A673 (cell line): ENCODE results near the gene ANKRD2. TPM values are rescaled to one million over a fixed set of nuclear protein-coding genes. Genes with fewer than 3 reads are reported as not detected.

Source experiments
- BruUV-seq: library from RNA; stranded (reverse); fragments of 400-500 nt; replicated peaks from 2 replicates; lab custom pipeline; 2021; lab: Mats Ljungman, UMichigan
- CTCF ChIA-PET: fragments of 300-600 bp; sonication (Branson Sonifier 250); formaldehyde crosslinking; loops from one replicate; lab custom pipeline; 2022; ENCODE audit warnings: antibody characterized with exemption; lab: Charles Lee
- POLR2A ChIA-PET: fragments of 300-600 bp; sonication (Branson Sonifier 250); formaldehyde crosslinking; loops from one replicate; lab custom pipeline; 2022; ENCODE audit warnings: antibody characterized with exemption; ENCODE audit not compliant: low non-redundant PET; lab: Charles Lee
- DNase-seq: peaks from one replicate; pipeline ENCODE4 v3.0.0-alpha.2; 2015; ENCODE audit warnings: low spot score
- H3K27ac ChIP-seq: fragments of 200-600 bp; sonication (generic); 2 replicates; pipeline ENCODE4 v1.5.1; 2016; ENCODE audit warnings: mixed run types, low read depth, mild to moderate bottlenecking, mixed read lengths, antibody characterized with exemption, low read length; ENCODE audit not compliant: poor library complexity, severe bottlenecking
- H3K27me3 ChIP-seq: fragments of 200-600 bp; sonication (generic); replicated peaks from 2 replicates; pipeline ENCODE4 v1.6.1; 2017; ENCODE audit warnings: mixed run types, low read depth, mild to moderate bottlenecking, mixed read lengths, antibody characterized with exemption, low read length; ENCODE audit not compliant: insufficient read depth, poor library complexity
- H3K36me3 ChIP-seq: fragments of 200-600 bp; sonication (generic); 2 replicates; pipeline ENCODE4 v1.6.1; 2016; ENCODE audit warnings: mixed run types, mild to moderate bottlenecking, mixed read lengths, antibody characterized with exemption, low read length; ENCODE audit not compliant: insufficient read depth, poor library complexity, severe bottlenecking
- H3K4me1 ChIP-seq: fragments of 200-600 bp; sonication (generic); 2 replicates; pipeline ENCODE4 v1.6.1; 2017; ENCODE audit warnings: mixed run types, mild to moderate bottlenecking, mixed read lengths, antibody characterized with exemption, low read length; ENCODE audit not compliant: insufficient read depth, poor library complexity, severe bottlenecking
- H3K4me3 ChIP-seq: fragments of 200-600 bp; sonication (generic); 2 replicates; pipeline ENCODE4 v1.5.1; 2016; ENCODE audit warnings: low read depth, mixed run types, mild to moderate bottlenecking, mixed read lengths, low read length; ENCODE audit not compliant: poor library complexity, severe bottlenecking
- H3K9me3 ChIP-seq: fragments of 200-600 bp; sonication (generic); 2 replicates; pipeline ENCODE4 v1.6.1; 2016; ENCODE audit warnings: mixed run types, low read depth, mild to moderate bottlenecking, mixed read lengths, antibody characterized with exemption, low read length; ENCODE audit not compliant: poor library complexity, severe bottlenecking
- EZH2 ChIP-seq: fragments of 200-600 bp; sonication (generic); IDR thresholded peaks from 2 replicates; pipeline ENCODE4 v1.6.1; 2017; ENCODE audit warnings: borderline replicate concordance, low read depth, mild to moderate bottlenecking, mixed read lengths, antibody characterized with exemption, low read length; ENCODE audit not compliant: poor library complexity, severe bottlenecking
- intact Hi-C: fragments of 100-400 bp; cut with micrococcal nuclease; formaldehyde crosslinking; loops from one replicate; pipeline ENCODE4 v1.10.0; 2022; ENCODE audit not compliant: unreplicated experiment
- total RNA-seq: library from RNA; stranded (reverse); gene quantifications from 2 replicates; pipeline ENCODE4 v1.2.3, GENCODE V29; 2021
- TF ChIP-seq, protein P1 (sequence below): fragments of 300-800, 200-600 bp; sonication (generic); conservative IDR thresholded peaks from 2 replicates; pipeline ENCODE4 v1.5.1; 2017; ENCODE audit warnings: low read depth, mild to moderate bottlenecking, antibody characterized with exemption, low read length, moderate library complexity, mixed read lengths

The ANKRD2 gene
- total RNA-seq, 1 experiment from 2014 or later: not detected

DNA sequence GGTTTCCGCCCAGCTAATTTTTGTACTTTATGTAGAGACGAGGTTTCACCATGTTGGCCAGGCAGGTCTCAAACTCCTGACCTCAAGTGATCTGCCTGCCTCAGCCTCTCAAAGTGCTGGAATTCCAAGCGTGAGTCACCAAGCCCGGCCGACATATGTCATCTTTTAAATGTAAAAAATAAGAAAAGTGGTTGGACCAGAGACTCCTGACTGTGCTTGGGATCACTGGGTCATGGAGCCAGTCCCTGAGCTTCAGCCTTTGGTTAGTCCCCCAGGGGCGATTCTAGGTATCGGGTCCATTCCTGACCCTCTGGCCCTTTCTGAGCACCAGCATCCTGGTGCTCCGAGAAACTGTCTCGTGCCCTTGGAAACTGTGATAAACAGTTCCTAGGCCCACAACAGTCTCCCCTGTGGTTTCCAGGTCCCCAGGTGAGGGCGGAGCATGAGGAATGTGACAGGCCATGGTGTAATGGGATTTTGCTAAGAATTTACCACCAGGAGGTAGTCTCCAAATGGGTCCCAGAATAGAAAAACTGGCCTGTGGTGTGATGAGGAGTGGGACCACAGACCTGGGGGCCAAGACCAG is 41.1 kb upstream of the ANKRD2 start:
- no peaks in the 10 kb centered on the region for H3K36me3 ChIP-seq
- H3K27ac ChIP-seq: no peak overlapping the region
- no peaks in the 10 kb centered on the region for H3K4me1 ChIP-seq
- intact Hi-C loops: no loop called here
- ChIA-PET POLR2A (no interaction called here), CTCF (no interaction called here)
- H3K27me3 ChIP-seq: no peaks in the 10 kb centered on the region
- no peak overlapping the region for H3K4me3 ChIP-seq
- DNase-seq: no peak
- no peaks in the 10 kb centered on the region for H3K9me3 ChIP-seq
- TF ChIP-seq, protein P1, sequence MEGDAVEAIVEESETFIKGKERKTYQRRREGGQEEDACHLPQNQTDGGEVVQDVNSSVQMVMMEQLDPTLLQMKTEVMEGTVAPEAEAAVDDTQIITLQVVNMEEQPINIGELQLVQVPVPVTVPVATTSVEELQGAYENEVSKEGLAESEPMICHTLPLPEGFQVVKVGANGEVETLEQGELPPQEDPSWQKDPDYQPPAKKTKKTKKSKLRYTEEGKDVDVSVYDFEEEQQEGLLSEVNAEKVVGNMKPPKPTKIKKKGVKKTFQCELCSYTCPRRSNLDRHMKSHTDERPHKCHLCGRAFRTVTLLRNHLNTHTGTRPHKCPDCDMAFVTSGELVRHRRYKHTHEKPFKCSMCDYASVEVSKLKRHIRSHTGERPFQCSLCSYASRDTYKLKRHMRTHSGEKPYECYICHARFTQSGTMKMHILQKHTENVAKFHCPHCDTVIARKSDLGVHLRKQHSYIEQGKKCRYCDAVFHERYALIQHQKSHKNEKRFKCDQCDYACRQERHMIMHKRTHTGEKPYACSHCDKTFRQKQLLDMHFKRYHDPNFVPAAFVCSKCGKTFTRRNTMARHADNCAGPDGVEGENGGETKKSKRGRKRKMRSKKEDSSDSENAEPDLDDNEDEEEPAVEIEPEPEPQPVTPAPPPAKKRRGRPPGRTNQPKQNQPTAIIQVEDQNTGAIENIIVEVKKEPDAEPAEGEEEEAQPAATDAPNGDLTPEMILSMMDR: no peak
- TF ChIP-seq EZH2: no peak
- BruUV-seq: no TSS peak

- no peaks in the 10 kb centered on the region for H3K4me1 ChIP-seq
- no peaks in the 10 kb centered on the region for H3K27me3 ChIP-seq
- CTCF ChIA-PET: interaction anchor here (0.7 to 1.4 kb wide), 3 partner anchors 8 to 81 kb away, joined by 3 to 5 read pairs (median 5); no protein-coding TSS in a partner anchor
- no peaks in the 10 kb centered on the region for H3K9me3 ChIP-seq
- no TSS peak for BruUV-seq
- TF ChIP-seq, protein P1: no peak
- TF ChIP-seq EZH2: no peak
- no peak for DNase-seq
- intact Hi-C loops: no loop called here
- H3K4me3 ChIP-seq: no peak overlapping the region
- H3K36me3 ChIP-seq: no peaks in the 10 kb centered on the region
- POLR2A ChIA-PET: no interaction called here
- H3K27ac ChIP-seq: no peak overlapping the region
Measured at GRCh38 chr10:97532935-97533671, 39.5 kb upstream of the ANKRD2 start.

DNA sequence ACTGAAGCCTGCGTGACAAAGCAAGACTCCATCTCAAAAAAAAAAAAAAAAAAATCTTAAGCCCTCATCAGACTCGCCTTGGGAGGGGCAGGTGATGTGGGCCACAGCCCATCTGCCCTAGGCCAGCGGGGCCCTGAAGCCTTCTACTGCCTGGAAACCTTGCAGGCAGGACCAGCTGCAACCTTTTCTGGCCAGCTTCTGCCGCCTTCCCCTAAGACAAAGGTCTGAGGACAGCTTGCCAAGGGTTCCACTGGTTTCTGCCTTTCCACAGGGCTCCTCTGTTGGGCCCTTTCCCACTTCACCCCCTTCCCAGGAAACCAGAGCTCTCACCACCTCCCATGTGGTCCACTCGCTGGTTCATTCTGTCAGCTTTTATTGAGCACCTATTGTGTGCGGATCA is 38.7 kb upstream of the ANKRD2 start:
- ChIA-PET CTCF (interaction anchor here (0.6 to 1.4 kb wide), 3 partner anchors 19 to 101 kb away, joined by 3 to 5 read pairs (median 5); no protein-coding TSS in a partner anchor), POLR2A (no interaction called here)
- BruUV-seq: no TSS peak
- no peaks in the 10 kb centered on the region for H3K9me3 ChIP-seq
- H3K27ac ChIP-seq: no peak overlapping the region
- intact Hi-C loops: no loop called here
- H3K4me3 ChIP-seq: no peak overlapping the region
- no peaks in the 10 kb centered on the region for H3K4me1 ChIP-seq
- no peaks in the 10 kb centered on the region for H3K27me3 ChIP-seq
- TF ChIP-seq EZH2: no peak
- TF ChIP-seq, protein P1: no peak
- no peaks in the 10 kb centered on the region for H3K36me3 ChIP-seq
- no peak for DNase-seq
